GM19240 (cell line): Measurements from ENCODE around the gene FGGY.
"Not testable (repeated sequence)": the region's sequence is repeated elsewhere in the genome, so short reads cannot be mapped to it uniquely, and the experiment has no call there.

Source experiments
- DNase-seq: peaks from one replicate; pipeline ENCODE4 v3.0.0; 2011; ENCODE audit warnings: low spot score; ENCODE audit not compliant: insufficient read length

The FGGY gene

DNA sequence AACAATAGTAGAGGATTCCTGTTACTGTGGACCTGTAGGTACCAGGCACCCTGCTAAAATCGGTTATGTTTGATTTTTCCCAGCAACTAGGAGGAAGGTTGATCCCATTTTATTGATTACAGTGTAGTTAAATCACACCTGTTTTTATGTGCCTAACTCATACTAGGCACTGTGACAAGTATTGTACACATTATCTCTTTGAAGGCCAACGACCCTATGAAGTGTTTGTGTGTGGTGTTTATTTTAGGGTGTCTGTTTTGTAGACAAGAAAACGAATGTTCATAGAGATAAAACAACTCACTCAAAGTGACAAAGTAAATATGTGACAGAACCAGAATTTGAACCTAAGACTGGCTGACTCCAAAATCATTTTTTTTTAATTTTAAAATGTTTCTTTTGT lies 49.5 kb downstream of the FGGY start:
- no peak for DNase-seq

- DNase-seq: no peak
Measured at GRCh38 chr1:59349101-59349500, 52.2 kb downstream of the FGGY start.

DNA sequence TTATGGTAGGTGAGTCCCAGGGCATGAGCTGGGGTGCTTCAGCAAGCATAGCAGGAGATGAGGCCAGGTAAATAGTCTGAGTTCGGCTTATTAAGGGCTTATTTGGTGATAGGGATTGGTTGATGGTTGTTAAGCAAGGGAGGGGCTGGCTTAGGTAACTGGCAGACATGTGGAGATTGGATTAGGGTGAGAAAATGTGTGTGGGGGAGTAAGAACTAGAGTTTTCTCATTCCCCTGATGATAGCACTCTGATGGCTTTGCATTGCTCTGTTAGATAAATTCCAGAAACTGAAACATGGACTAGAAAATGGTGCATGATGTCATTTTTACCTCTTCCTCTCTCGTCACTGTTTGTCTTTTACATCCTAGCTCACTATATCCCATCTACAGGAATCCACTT lies 53.6 kb downstream of the FGGY start:
- DNase-seq: no peak

DNA sequence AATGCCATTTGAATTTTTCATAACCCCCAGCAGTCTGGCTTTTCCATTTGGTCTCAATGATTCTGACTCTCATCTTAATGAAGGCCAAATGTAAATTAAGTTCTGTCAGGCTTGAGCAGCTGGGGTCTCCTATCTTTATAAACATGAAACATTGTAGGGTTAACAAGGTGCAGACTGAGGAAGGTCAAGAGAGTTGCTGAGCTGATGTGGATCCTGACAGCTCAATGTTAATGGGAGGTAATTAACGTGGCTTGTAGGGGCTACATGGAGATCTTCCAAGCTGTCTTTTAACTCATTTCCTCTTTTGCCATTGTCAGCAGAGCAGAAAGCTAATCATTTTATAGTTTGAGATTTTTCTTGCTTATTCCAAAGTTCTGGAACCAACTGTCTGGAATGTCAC lies 55.2 kb downstream of the FGGY start:
- no peak for DNase-seq

DNA sequence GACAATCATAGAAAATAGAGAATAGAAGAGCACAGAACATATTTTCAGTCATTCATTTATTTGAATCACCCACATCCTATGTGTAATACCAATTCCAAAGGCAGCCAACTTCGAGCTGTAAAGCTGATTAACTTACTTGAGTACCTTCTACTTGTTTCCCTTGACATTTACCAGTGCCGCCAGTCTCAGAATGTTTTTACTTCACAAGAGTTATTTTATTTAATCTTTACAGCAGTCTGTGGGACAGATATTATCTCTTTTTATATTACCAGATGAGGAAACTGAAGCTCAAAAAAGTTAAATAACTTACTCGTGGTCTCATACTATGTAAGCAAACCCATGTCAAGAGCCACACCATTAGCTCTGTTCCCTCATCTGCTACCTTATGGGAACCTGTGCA lies 56.6 kb downstream of the FGGY start:
- DNase-seq: no peak

DNA sequence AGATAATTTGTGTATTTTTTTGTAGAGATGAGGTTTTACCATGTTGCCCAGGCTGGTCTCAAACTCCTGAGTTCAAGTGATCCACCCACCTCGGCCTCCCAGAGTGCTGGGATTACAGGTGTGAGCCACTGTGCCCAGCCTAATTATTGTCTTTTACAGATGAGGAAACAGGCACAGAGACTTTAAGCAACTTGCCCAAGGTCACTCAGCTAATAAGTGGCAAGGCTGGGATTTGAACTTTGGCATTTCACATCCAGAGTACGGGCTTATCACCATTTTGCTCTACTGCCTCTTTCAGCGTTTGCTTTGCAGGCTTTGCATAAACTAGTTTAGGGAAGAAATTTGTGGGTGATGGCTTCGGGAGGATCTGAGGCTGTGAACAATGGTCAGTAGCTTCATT lies 57.3 kb downstream of the FGGY start:
- not testable (repeated sequence) for DNase-seq

GRCh38 chr1:59354709-59355337 lies 57.9 kb downstream of the FGGY start:
- peak; percentile 11 for DNase-seq

DNA sequence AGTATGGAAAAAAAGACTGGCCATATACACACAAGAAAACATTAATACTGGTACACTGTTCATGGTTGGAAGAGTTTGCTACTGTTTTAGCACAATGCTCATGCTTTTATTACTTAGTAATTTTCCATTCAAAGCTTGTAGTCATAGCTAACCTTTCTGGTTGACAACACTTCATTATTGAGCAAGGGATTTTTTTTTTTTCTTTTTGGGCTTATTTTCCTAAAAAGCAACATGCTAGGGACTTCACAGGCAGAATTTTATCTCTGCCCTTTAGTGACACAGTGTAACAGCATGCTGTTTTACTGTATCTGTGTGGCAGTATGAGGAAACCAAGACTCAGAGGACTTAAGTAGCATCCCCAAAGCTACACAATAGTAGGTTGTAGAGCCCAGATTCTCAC lies 58.5 kb downstream of the FGGY start:
- no peak for DNase-seq

DNA sequence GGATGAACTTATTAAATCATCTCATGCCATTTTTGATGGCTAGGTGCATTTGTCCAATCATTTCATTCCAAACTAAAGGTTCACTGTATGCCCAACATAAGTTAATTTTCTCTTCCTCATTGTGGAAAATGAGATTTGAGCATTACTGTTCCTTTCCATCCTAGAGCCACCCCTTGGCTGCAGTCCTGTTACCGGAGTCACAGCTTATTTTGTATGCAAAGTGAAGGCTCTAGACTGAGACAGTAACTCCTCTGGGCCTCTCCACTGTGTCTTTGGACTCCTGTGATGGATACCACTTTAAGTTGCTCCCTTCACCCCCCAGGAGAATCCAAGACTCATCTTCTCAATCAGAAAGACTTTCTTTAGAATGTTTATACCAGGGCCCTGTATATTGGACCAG lies 59.7 kb downstream of the FGGY start:
- no peak for DNase-seq

DNA sequence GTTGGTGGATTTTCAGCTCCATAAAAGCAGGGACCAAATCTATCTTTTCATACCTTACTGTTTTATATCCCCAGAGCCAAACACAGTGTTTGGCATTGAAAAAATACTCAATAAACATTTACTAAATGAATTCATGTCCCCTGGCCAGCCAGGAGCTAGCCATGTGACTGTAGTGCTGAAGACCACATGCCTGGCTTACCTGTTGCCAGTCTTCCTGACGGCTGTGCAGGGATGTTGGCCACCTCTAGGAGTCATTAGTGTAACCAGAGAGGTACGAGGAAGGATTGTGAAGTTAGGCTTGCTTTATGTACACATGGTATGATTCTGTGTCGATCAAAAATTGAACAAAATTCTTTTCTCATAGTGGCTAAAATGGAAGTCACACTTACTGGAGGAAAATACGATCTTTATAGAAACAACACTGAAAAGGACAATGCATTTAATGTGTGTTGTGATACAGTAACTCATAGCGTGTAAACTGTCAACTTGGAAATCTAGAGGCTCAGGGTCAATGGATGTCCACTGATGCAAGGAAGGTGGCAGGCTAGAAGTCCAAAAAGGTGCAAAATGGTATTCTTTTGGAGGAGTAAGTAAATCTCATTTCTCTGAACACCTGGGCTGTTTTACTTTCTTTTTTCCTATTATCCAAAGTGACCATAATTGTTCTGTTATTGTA lies 60.9 kb downstream of the FGGY start:
- no peak for DNase-seq

DNA sequence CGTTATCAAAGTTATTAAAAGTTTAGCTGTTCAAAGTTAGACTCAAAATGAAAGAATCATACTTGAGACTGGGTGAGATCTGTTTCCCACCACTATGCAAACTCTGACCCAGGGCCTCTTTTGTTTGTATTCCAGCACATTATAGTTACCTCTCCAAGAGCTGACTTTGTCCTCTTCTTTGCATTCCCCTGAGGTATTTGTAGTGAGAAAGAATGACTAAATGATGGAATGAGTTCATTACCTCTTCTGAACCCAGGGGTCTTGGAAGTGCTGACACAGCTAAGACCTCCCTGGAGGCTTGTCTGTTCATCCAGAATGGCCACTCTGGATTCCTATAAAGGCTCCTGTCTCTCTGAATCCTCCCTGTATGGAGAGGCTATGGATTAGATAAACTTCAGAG lies 62.4 kb downstream of the FGGY start:
- DNase-seq: no peak

GRCh38 chr1:59360170-59360569 lies 63.3 kb downstream of the FGGY start:
- no peak for DNase-seq

DNA sequence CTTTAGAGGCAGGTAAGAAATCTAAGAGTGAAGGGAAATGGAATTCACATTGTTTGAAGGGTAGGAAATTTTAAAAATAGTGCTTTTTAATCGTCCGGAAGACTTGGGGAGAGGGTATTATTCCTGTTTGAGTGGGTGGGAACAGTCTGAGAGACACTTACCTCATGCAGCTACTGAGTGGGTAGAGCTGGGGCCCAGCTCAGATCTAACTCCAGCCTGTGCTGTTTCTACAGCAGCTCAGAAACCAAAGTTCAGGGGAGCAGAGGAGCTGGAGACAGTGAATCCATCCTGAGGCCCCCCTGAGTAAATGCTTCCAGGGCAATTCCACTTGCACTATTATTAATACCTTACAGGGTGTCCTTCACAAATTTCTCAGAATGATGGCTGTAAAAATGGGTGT lies 63.8 kb downstream of the FGGY start:
- no peak for DNase-seq

DNA sequence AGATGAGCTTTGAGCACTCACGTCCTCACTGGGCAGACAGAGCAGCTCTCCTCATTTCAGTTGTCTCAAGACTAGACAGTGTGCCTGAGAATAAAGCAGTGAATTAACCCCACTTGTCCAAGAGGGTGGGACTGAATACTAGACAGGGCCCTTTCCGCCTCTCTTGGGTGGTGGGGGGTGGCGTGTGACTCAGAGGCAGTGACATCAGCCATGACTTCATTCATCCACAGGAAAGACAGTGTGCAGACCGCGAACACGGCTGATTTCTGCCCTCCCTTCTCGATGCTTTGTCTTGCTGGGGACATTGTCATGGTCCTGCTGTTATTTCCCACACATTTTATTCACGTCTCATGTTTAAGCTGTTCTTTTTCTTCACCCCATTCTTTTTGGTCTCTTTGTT lies 64.9 kb downstream of the FGGY start:
- no peak for DNase-seq

- DNase-seq: no peak
Measured at GRCh38 chr1:59364037-59364436, 67.1 kb downstream of the FGGY start.

DNA sequence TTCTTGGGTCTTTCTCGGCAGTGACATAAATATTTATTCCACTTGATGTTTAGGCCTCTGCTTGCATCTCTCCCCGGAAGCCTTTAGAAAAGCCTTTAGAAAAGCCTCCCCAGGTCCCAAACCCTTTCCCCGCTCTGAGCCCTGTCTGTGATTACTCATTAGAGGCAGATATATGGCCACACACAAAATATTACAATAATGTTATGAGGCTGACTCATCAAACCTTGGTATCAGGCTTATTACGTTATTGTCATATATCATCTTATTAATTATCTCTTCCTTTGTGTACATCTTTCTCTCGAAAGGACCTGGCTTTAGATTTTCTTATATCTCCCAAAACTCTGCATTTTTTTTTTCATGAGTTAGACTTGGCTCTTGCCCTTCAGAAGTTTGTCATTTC lies 69.5 kb downstream of the FGGY start:
- DNase-seq: no peak

DNA sequence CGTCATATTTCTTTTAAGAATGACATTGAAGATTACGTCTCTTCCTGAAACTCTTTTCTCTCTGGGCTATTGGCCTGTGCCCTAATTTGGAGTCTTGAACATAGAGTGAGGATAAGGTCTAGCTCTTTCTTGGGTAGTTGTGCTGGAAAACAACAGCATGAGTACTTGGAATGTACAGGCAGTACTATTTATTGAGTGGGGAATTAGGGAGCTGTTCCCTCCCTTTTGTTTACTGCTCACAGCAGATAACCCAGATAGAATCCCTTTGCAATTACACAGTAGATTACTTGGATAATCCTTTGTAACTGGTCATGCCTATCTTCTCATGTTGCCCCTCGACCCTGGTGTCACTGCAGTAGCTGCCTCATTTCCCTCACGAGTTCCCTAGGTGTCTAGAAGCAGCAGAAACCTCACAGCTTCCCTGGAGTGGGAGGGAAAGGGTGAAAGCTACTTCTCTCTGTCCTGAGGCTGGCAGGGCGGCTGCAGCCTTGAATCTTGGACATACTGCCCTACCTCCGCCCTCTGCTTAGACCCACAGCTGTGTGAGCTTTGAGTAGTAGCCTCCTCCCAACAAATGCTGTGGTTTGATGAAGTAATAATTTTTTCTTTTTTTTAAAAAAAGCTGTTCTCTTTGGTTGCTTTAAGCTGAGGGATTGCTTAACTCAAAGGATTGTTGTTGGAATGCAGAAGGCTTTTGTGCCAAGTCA lies 70.6 kb downstream of the FGGY start:
- no peak for DNase-seq

GRCh38 chr1:59368008-59368670 lies 71.2 kb downstream of the FGGY start:
- no peak for DNase-seq

DNA sequence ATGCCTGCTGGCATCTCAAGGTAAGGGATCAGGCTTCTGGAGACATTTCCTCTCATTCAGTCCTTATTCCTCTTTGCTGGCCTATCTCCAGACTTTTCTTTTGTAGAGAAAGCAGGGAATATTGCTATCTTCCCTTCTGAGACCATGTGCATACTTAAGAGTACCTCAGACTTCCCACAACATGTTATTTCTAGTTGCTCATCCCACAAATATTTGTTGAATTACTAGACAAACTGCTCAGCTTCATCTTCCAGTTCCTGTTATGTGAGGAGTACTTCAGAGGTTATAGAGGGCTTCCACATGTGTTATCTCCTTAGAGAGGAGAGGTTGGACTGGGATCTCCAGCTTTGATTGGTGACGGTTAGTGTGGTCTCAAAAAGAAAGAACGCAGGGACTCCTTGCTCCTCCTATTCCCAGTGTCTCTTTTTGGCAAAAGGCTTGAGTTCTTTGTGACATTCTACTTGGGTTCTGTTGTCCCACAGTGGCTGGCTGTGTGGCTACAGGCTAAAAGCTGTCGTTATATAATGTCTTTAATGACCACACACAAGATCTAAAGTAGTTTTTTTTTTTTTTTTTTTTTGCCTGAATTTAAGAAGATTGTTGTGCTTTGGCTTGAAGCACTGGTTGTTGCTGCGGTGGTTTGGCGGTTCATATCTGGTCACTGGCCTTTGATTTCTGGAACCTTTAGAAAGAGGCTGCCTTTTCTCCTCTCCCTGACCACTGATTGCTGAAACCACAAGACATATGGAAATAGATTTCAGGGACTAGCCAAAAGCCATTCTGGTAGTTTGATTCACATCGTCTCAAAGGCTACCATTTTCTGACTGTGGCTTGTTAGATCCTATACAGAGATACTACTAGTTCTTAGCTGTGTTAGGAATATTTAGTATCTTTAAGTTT lies 78.7 kb downstream of the FGGY start:
- DNase-seq: no peak

DNA sequence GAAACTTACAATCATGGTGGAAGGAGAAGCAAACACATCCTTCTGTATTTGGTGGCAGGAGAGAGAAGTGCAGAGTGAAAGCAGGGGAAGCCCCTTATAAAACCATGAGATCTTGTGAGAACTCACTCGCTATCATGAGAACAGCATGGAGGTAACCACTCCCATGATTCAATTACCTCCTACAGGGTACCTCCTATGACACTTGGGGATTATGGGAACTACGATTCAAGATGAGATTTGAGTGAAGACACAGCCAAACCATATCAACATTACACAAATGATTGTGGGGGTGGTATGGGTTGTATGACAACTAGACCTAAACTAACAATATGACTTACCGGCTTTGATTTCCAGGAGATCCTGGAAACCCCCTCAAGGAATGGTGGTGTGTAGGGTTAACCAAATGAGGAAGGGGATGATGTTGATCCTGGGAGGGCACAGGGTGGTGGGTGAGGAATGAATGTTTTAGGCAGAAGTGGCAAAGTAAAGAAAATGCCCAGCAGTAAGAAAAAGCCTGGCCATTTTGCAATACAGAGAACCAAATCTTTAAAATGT lies 80.5 kb downstream of the FGGY start:
- no peak for DNase-seq
